Middle frontal gyrus (tissue), 1 donor: Measurements from ENCODE around the gene KLHL35.
A peak's percentile ranks its signal among the peaks of the same experiment; 100 is the strongest.

Source experiments
- DNase-seq: peaks from one replicate; pipeline ENCODE4 v3.0.0-alpha.2; 2015; ENCODE audit warnings: low spot score; ENCODE audit errors: extremely low spot score

KLHL35 gene, protein sequence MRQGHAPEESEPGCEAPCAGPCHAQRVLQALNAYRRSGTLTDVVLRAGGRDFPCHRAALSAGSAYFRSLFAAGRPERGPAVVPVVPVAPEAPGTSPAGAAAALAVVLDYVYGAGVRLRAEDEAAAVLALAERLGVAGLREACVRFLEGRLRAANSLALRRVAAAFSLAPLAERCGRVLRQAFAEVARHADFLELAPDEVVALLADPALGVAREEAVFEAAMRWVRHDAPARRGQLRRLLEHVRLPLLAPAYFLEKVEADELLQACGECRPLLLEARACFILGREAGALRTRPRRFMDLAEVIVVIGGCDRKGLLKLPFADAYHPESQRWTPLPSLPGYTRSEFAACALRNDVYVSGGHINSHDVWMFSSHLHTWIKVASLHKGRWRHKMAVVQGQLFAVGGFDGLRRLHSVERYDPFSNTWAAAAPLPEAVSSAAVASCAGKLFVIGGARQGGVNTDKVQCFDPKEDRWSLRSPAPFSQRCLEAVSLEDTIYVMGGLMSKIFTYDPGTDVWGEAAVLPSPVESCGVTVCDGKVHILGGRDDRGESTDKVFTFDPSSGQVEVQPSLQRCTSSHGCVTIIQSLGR

DNA sequence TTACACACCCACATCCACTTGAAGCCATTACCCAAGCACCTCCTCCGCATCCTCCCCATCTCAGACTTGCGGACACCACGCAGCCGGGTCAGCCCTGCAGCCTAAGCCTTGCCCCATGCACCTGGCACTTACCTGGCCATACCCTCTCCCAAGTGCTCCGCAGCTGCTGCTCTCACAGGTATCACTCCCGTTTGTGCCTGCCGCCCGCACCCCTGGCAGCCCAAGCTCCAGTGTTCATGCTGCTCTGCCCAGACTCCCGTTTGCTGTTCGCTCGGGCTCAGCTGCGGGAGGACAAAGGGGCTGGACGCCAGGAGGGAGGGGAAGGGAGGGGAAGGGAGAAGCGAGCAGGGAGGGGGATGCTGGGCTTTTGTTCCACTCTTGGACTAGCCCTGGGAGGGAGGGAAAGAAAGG is at the start of gene KLHL35:
TSS of gene KLHL35 (minus strand) at position 293 of the 411 bp plus-strand sequence. CDS start 2,574 bp downstream, outside the sequence.
- no peak for DNase-seq

DNA sequence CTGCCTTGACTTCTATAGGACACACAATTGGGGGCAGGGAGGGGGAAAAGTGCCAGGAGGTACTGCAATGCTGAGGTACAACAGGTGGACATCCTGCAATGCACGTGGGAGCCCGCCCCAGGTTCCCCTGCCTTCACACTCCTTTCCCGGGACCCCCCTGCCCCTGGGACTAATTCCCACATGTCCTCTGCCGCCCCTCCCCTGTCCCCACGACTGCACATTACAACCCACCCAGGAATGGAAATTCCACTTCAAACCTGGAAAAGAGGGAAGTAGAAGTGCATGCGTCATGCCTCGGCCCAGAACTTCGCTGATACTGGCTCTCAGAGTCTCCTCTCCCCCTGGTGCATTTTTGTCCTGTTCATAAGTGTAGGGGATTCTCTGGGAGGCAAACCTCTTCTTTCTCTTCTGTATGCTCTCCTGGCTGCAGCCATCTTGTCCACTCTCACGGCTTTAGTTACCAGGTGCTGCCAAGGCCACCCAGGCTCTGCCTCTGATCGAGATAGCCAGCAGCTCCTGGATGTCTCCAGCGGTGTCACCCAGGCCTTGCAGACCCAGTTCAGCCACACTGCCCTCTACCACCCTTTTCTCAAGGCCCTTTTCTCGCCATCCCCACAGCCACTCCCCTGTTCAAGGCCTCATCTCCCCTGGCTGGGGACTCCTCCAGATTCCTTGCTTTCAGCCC is 49.1 kb upstream of the KLHL35 start:
- no peak for DNase-seq

DNA sequence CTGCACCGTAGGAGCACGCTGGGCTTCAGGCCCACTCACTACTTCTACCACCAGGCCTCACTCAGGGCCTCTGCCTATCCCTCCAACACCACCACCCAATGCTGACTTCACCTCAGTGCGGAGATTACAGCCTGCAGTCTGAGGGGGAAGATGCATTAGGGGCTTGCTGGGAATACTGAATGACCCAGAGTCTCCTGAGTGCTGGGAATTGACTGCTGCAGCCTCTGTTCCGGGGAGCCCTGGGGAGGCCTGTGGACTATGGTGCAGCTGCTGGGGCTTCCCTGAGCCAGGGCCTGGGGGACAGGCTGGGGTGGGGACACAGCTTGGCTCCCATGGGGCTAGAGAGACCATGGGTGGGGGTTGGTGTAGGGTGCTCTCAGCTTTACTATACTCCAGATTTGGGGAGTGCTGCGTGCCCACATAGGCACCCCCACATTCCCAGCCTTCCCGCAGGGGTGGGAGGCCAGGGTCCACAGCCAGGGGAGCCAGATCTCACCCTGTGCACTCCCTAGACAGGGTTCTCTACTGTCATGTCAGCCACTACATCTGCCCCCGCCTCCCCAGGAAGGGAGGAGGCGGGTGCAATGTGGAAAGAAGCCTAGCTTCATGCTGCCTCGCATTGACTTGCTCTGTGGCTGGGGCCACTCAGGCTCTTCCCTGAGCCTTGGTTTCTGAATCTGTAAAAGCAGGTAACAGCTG is 48.4 kb upstream of the KLHL35 start:
- no peak for DNase-seq

DNA sequence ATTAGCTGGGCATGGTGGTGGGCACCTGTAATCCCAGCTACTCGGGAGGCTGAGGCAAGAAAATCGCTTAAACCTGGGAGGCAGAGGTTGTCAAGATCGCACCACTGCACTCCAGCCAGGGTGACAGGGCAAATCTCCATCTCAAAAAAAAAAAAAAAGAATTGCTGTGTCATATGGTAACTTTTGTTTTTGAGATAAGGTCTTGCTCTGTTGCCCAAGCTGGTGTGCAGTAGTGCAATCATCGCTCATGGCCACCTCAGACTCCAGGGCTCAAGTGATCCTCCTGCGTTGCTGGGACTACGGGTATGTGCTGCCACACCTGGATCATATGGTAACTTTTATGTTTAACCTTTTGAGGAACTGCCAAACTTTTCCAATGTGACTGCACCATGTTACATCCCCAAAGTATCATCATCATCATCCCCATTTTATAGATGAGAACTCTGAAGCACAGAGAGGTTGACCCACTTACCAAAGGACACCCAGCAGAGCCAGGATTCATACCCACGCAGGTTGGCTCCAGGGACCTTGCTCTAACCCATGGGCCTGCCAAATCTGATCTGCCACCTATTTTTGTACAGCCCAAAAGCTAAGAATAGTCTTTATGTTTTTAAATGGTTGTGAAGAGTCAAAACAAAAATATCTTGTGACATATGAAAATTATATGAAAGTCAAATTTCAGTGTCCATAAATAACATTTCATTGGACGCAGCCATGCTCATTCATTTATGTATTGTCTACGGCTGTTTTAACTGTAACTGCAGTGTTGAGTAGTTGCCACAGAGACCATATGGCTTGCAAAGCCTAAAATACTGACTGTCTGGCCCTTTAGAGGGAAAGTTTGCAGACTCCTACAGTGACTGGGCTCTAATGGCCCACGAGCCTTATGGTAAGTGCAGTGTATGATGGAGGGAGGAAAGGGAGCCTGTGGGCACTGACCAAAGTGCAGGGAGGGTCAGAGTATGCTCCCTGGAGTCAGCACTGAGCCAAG is 47.5 kb upstream of the KLHL35 start:
- DNase-seq = no peak

DNA sequence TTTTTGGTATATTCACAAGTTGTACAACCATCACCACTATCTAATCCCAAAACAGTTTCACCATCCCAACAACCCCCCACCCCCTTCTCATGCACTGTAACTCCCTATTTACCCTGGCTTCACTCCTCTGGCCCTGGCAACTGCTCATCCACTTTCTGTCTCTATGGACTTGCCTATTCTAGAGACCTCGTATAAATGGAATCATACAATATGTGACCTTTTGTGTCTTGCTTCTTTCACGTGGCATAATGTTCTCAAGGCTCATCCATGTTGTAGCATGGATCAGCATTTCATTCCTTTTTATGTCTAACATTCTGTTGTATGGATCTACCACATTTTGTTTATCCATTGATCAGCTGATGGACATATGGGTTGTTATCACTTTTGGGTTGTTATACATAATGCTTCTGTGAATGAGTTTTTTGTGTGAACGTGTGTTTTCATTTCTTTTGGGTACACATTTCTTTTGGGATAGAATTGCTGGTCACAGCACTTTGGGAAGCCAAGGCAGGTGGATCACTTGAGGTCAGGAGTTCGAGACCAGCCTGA is 46.7 kb upstream of the KLHL35 start:
- no peak for DNase-seq

DNA sequence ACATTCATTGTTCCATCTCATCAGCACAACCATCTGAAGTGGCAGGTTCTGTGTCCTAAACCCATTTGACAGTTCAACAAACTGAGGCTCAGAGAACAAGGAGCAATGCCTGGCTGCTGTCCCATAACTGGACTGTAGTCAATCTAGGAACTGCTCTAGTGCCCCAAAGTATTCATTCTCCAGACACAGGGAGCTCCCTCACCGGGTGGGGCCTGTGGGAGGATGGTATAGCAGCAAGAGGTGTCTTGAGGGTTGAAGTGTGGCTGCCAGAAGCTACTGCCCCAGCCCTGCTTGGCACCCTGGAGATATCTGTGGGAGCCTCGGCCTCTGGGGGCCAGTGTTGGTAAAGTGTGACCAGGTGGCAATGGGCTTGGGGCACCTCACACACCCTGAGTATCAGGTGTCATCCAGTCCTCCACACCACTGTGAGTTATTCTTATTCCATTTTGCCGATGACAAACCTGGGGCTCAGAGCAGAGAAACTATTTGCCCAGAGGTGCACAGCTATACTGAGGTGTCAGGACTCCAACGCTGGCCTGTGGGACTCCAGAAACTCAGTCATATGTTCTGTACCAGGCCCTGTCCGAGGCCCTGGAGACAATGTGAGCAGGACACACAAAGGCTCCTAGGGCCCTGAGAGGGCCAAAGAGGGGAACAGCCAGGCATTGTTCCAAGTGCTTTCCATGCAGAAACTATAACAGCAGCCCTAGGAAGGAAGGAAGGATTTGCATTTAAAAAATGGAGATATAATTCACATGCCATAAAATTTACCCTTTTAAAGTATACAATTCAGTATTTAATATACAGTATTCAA is 46.0 kb upstream of the KLHL35 start:
- no peak for DNase-seq

DNA sequence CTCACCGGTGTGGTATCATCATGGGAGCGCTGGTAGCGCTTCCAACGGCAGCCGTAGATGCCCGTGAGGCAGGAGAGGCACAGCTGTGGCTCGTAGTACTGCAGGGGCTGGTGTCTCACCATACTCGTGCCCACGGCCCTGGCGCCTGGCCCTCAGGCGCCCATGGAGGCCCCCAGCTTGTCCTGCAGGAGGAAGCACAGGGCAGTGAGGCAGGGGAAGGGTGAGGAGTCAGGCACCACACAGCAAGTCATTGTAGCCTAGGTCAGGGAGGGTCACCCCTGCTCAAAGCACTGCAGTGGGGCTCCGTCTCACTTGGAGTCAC is 44.6 kb upstream of the KLHL35 start:
- DNase-seq = no peak

DNA sequence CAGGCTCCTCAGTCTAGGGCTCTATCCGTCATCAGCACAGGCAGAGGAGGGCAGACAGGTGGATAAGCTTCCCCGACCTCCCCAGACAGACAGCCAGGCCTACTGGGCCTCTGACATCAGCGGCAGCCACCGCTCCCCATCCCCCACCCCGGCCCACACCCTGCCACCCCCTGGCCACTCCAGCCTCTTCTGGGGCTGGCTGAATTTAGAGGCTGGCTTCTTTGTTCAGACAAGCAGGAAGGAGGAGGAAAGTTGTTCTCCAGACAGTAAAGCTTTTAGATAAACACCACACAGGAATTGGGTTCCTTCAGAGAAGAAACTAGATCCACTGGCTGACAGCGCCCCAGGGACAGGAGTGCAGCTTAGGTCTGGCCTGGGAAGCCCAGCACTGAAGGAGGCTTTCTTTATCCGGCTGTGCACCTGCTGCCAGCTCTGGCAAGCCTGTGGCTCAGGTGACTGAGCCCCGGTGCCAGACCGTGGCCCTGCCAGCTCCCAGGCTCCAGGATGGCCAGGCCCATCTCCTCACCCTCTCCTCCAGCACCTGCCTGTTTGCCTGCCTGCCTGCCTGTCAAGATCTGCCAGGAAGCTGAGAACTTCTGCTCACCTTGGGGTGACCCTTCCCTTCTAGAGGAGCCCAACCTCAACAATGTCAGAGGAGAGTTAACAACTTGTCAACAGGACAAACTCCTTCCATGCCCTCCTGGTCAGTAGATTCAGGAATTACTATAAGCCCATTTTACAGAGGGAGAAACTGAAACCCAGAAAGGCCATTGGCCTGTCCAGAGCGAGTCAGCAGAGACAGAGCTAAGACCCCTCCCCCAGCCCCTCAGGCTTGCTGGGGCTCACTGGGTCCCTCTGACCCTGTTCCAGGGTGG is 44.0 kb upstream of the KLHL35 start:
- DNase-seq = no peak

DNA sequence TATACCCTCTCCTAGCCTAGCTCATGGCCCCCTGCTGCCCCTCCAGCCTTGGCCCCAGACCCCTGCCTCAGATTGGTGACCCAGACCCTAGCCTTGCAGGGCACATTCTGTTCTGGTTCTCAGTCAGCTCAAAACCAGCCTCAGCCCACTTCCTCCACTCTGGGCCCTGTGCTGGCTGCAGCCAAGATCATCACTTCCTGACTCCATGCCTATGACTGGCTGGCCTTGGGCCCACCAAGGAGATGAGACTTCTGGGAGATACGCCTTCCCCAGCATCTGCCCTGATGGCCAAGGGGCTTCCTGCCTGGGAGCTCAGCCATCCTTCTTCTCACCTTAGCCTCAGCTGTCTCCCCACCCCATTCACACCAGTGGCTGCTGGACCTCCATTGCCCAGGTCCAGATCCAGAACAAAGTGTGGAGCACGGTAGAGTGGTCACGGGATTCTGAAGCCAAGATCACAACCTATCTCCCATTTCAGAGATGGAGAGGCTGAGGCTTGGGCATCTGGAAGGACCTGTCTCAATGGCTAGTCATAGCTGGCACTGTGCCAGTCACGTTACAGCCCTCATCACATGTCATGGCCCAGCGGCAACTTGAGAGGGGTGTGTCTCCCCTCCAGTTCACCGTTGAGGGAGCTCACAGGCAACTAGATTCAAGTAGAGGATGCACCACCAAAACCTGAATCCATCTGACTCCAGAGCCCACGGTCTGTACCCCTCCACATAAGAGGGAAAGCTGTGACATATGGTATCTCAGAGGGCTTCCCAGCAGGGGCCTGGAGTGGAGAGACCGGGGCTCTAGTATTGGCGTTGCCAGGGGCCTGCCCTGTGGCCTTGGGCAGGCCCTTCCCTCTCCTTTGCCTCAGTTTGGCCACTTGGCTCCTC is 43.0 kb upstream of the KLHL35 start:
- no peak for DNase-seq

DNA sequence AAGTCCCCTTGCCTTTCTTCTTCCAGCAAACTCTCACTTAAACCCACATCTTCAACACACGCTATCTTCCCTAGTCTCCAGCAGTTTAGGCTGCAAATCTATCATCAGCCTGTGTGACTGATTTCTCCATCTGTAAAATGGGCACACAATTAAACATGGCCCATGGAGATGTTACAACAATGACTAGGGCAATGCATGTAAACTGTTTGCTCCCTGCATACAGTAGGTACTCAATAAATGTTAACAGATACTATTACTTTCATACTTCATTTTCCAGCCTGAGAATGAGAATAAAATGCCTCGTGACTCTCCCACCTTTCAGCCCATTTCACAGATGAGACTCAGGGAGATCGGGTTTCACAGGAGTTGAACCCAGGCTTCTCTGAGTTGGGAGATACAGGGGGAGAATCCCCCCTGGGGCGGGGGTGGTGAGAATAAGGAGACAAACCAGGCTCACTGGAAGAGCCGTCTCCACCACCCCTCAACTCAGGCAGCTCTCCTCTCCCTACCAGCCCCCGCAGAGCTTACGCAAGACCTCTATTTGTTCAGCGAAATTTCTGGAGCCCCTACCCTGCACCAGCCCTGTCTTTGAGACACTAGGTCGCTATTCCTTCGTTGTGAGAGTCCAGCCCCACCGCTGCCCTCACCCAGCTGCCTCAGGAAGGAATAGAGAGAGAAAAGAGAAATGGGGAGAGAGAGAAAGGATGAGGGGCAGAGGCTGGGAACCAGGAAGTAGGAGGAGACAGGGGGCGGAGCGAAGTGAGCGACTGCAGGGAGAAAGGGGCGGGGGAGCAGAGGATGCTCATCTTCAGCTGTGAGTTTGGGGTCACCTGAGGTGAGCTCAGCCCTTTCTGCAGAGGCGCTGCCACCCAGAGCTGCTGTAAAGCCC is 42.1 kb upstream of the KLHL35 start:
- DNase-seq = no peak

DNA sequence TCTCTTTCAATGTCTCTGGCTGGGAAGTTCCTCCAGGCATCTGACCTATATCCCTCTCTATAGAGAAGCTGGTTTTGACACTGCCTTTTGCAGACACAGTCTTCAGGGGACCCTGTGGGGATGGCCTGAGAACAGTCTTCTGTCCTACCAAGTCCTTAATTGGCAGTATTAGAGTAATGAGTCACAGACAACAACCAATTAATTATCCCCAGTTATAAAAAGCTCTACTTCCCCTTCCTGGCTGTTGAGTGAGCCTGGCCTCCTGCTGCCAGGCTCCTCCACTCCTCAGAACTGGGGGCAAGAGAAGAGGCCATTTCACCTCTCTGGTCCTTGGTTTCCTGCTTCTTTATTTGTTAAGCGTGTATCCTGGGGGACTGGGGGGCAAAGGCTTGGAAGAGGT is 41.2 kb upstream of the KLHL35 start:
- DNase-seq = no peak

DNA sequence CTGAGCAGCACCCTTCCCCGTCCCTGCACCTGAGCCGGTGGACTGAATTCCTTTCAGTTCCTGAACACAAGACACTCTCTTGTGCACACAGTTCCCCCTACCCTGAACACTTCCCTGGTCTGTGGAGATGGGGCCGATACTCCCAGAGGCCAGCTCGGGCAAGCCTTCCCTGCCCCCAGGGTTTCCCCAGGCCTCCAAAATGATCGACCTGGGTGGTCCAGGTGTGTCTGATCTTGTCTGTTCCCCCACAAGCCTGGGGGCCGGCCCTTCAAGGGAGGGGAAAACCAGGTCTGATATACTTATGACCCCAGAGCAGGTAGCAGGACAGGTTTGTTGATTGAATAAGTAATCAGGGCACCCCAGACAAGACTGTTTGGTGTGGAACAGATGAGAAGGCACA is 40.7 kb upstream of the KLHL35 start:
- DNase-seq = no peak

DNA sequence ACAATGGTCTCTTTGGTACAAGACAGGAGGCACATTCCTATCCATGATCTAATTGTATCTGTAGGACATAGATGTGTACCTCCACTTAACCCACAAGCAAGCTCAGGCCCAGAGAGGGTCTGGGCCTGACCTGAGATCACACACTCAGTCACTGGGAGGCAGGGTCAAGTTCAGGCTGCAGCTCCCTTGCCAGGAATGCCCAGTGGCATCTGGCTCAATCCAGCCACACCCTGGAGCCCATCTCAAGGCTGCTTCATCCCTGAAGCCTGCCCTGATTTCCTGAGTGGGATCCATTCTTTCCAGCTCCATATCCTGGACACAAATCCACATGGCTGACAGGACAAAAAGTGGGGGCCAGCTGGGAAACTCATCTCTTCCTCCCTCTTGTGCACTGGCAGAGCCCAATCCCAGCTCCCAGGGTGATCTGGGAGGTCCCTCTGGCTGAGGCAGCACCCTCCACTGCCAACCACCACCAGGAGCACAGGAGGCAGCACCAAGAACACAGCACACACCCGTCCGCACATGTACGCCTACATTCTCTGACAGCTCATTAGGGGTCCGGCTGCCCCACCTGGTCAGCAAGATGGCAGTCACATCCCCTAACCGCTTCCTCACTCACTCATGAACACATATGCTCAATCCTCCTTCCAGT is 39.2 kb upstream of the KLHL35 start:
- no peak for DNase-seq

DNA sequence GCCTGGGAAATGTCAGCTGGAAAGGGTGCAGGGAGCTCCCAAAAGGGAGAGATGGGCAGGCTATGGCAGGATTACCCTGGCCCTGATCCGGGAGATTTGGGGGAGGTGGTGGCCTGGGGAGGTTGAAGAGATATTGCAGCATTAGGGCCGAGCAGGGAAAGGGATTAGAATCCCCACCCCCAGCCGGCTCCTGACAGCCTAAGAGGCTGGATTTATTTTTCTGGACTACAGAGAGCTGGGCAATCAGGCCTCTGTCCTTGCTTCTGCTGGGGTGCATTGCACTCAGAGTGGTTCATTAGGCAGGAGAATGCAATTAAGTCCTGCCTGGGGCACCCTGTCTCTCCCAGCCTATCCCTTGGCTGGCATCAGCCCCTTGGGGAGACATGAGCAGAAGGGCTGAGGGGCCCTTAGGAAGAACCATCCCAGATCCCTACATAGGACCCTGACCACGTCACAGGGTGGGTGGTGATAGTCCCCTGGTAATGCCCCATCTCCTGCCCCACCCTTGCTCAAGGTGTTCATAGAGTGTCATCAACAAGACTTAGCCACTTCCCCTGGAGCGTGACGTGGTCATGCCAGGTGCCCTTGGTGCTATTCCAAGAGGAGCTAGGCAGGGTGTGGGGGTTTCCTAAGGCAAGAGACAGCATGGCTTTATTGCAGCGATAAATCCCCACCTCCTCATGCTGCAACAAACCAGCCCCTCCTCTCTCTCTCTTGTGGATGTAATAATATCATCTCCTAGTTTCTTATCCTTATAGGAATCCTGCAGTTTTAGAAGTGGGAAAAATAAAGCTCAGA is 38.4 kb upstream of the KLHL35 start:
- DNase-seq = no peak

DNA sequence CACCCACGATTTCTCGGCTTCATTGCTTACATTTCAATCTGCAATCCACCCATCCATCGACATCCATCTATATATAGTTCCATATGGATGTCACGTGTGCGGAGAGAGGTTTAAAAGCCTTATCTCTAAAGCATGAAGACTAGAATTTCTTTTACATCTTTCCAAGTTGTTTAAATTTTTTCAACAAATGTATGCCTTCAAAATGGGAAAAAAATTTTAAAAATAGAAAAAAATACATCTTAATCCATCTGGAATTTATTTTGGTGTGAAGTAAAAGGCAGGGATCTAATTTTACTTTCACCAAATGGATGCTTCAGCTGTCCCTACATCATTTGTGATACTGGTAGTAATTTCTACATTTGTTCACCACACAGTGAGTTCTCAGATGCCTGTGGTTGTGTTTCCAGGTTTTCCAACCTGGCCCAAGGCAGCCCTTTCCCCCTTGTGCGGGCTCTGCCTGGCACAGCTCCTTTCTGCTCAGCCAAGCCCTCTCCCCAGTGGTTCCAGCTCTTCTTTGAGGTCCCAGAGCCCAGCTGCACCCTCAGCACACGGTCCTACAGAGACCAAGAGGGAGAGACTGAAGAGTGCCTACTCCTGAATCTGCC is 37.6 kb upstream of the KLHL35 start:
- DNase-seq = peak; percentile 39
